Stimulated activated CD8-positive, alpha-beta memory T cell treated with anti-CD3 and anti-CD28 coated beads, Interleukin-12 subunit alpha, Interleukin-12 subunit beta, amount 100 ng/mL, for 24 hours (primary cell): ENCODE data around the gene CCDC141.
A peak's percentile ranks its signal among the peaks of the same experiment; 100 is the strongest.

Experiments
- DNase-seq: peaks from one replicate; pipeline ENCODE4 v3.0.0-alpha.2; 2020; ENCODE audit errors: extremely low read depth

The CCDC141 gene

GRCh38 chr2:178912416-178913048 is 137.4 kb downstream of the CCDC141 start:
- DNase-seq: no peak

GRCh38 chr2:178911039-178911438 is 138.9 kb downstream of the CCDC141 start:
- DNase-seq: no peak

- DNase-seq: no peak
These were observed 139.9 kb downstream of the CCDC141 start for GRCh38 chr2:178910005-178910404.

GRCh38 chr2:178909507-178909906 is 140.4 kb downstream of the CCDC141 start:
- DNase-seq: no peak

- no peak for DNase-seq
These were observed 141.1 kb downstream of the CCDC141 start for GRCh38 chr2:178908810-178909209.

- no peak for DNase-seq
These were observed 144.7 kb downstream of the CCDC141 start for GRCh38 chr2:178905261-178905660.

- DNase-seq: no peak
These were observed 150.3 kb downstream of the CCDC141 start for GRCh38 chr2:178899656-178900055.

- DNase-seq: no peak
These were observed 154.1 kb downstream of the CCDC141 start for GRCh38 chr2:178895872-178896271.

- DNase-seq: no peak
These were observed 154.8 kb downstream of the CCDC141 start for GRCh38 chr2:178895171-178895570.

GRCh38 chr2:178892751-178893625 is 156.9 kb downstream of the CCDC141 start:
- no peak for DNase-seq

GRCh38 chr2:178891959-178892485 is 157.9 kb downstream of the CCDC141 start:
- DNase-seq: no peak

GRCh38 chr2:178891265-178891958 is 158.5 kb downstream of the CCDC141 start:
- DNase-seq: peak; percentile 3

GRCh38 chr2:178886006-178886405 is 163.9 kb downstream of the CCDC141 start:
- no peak for DNase-seq

- DNase-seq: no peak
These were observed 165.5 kb downstream of the CCDC141 start for GRCh38 chr2:178884440-178884839.

- DNase-seq: no peak
These were observed 167.1 kb downstream of the CCDC141 start for GRCh38 chr2:178882666-178883440.

GRCh38 chr2:178881075-178881474 is 168.9 kb downstream of the CCDC141 start:
- no peak for DNase-seq

GRCh38 chr2:178880257-178880656 is 169.7 kb downstream of the CCDC141 start:
- DNase-seq: no peak

GRCh38 chr2:178877874-178878273 is 172.1 kb downstream of the CCDC141 start:
- no peak for DNase-seq

GRCh38 chr2:178874529-178875240 is 175.3 kb downstream of the CCDC141 start:
- no peak for DNase-seq

- DNase-seq: no peak
These were observed 176.0 kb downstream of the CCDC141 start for GRCh38 chr2:178873912-178874311.

- DNase-seq: no peak
These were observed 178.4 kb downstream of the CCDC141 start for GRCh38 chr2:178871536-178871935.
